ENCODE data around the gene PPP3R1.

PPP3R1 gene

DNA sequence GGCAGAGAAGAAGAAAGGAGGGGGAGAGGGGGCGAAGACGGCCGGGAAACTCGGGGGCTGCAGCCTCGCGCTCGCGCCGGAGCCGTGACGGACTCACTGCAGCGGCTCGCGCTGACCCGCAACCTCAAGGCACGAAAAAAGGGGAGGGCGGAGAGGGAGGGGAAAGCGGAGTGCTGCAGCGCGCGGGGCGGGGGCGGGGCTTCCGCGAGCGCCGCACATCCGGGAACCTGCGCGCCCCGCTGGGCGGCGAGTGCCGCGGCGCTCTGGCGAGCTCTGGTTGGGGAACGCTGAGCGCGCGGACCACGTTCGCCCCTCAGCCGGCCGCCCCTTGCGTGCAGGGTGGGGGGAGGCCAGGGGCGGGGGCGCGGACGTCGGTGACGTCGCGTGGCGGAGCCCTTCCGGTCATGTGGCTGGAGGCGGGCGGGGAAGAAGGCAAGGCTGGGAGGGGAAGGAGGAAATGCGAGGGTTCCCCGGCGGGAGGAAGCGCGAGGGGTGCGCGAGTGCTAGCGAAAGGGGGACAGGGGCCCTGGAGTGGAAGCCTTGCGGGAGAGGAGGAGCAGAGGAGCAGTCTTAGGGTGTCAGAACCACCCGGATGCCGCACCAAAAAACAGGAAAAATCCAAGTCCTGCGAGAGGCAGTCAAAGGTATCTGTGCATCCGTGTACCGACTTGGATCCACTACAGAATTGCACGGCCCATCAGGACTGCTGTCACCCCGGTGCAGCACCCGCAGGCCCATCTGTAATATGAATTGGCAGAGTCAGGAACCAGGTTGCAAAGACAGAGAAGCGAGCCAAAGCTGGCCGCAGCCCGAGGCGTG, at the start of gene PPP3R1:
Gene PPP3R1, minus strand, starts transcription at position 133 of the 819 bp plus-strand sequence. CDS start 405 bp downstream, outside the sequence.
- DNase-seq = peak; percentile 98

GRCh38 chr2:68295516-68295915, 43.2 kb upstream of the PPP3R1 start:
- DNase-seq = no peak

GRCh38 chr2:68294913-68295312, 42.6 kb upstream of the PPP3R1 start:
- DNase-seq = no peak

GRCh38 chr2:68294187-68294586, 41.9 kb upstream of the PPP3R1 start:
- DNase-seq = no peak

DNA sequence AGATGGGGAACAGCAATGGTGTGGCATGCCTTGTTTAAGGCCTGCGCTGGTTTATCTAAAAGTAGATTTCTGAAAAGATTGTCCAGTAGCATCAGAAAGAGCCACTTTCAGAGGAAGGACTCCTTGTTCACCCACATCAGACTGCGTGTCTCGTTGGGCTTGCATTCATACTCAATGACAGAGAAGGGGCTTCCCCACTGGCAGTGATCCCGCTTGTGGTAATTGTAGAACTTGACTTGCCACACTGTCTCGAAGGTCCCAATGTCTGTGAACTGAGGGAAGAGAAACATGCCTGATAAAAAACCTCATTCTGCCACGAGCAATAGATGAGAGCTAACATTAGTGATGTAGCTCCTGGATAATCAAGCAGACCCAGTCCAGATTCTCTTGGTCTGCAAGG, 41.4 kb upstream of the PPP3R1 start:
- DNase-seq = no peak

GRCh38 chr2:68293024-68293423, 40.7 kb upstream of the PPP3R1 start:
- no peak for DNase-seq

- no peak for DNase-seq
These were observed 39.9 kb upstream of the PPP3R1 start for GRCh38 chr2:68292108-68292710.

DNA sequence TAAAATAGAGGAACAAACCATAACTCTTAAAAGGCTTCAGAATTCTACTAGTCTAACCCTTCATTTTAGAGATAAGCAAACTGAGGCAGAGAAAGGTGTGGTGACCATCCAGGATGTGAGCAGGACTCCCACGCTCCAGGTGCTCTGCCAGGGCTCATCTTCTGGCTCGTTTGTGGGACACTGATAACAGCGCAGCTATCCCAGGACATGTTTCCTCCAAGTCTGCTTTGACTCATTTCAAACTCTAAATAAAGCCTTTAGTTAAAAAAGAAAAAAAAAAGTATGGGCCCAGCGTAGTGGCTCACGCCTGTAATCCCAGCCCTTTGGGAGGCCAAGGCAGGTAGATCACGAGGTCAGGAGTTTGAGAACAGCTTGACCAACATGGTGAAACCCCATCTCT, 39.0 kb upstream of the PPP3R1 start:
- no peak for DNase-seq

- DNase-seq = no peak
These were observed 38.6 kb upstream of the PPP3R1 start for GRCh38 chr2:68290901-68291300.

DNA sequence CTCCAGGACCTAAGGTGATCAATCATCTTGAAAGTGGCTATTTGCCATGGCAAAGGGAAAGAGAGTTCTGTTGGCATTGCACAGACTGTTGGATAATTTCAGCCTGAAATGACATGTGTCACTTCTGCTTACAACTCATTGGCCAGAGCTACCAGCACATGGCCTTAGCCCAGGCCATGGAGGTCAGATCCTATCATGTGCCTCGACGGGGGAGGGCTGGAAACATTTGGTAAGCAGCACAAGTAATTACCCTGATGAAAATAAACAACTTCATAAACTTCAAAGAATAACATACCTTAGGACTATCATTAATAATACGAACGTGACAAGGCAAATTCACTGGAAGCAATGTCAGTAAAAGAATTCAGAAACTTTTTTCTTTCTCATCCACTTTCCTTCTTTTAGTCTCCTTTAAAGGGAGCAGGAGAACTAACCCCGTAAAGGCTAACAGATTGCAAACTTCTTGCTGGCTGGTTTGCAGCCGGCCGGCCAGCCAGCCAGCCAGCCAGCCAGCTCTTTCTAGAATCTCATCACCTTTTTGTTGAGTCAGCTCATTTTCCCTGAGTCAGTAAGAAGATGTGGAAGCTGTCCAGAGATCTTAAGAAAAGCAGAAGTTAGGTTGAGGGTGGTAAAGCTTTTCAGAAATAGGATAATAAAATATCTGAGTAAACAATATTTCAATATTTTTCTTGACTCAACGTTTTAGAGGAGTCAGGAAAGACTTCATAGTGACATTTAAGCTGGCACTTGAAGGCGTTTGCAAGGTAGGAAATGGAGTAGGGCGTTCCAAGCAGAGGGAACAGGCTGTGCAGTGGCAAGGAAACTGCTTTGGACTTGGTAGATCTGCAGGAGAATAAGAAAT, 35.5 kb upstream of the PPP3R1 start:
- peak; percentile 82 for DNase-seq

GRCh38 chr2:68284896-68285295, 32.6 kb upstream of the PPP3R1 start:
- DNase-seq = peak; percentile 39

GRCh38 chr2:68283419-68283812, 31.1 kb upstream of the PPP3R1 start:
- DNase-seq = no peak

DNA sequence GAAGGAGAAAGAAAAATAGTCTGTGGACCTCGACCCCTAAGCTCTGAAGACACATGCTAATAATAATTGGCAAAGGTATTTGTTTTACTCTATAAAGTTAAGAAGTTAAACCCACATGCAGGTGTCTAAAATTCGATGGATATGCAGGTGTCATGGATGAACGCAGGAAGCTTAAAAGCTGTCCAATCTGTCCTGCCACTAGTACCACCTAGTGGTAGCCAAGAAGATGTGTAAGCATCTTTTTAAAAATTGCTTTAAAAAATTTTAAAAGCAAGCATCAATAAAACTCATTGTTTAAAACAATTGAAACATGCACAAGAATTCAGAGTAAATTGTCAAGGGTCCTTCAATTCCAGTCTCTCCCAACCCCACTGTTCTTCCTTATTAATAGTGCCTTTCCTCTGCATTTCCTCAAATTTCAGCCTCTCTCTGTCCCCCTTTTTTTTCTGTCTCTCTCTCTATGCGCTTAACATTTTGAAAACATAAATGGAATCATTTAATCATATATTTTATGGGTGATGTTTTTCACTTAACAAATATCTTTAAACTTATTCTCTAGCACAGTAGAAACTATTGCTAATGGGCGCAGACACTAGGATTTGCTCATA, 30.6 kb upstream of the PPP3R1 start:
- peak; percentile 25 for DNase-seq

- no peak for DNase-seq
These were observed 28.5 kb upstream of the PPP3R1 start for GRCh38 chr2:68280796-68281195.

DNA sequence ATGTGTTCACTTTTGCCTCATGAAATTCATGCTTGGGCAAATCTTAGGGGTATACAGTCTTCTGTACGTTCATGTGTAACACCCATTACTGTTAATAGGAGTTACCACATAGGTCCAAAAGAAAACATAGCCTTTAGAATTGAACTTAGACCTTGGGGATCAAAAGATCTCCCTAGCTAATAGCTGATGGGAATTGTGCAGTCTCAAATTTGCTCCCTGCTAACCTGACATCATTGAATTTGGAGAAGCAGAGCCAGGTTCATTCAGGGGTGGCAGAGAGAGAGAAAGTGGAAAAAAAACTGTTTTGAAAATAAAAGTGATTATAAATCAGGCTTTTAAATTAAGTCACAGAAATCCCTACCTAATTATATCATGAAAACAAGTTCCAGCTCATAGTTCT, 28.0 kb upstream of the PPP3R1 start:
- DNase-seq = no peak

DNA sequence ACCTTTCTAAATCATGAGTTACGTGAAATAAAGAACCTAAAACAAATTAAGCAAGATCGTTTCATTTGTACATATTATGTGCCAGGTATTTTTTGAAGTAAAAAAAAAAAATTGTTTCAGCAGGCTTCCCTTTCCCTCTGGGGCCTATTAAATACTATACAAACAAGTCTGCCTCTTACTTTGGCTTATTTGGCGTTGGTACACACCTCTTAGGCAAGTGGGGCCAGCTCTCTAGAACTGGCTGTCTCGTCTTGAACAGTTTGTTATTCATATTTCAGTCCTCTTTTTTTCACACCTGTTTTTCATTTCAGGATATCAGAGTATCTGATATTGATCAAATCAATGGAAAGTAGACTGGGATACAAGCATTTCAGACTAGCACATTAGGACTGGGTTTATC, 27.4 kb upstream of the PPP3R1 start:
- no peak for DNase-seq

GRCh38 chr2:68278169-68278568, 25.8 kb upstream of the PPP3R1 start:
- no peak for DNase-seq

DNA sequence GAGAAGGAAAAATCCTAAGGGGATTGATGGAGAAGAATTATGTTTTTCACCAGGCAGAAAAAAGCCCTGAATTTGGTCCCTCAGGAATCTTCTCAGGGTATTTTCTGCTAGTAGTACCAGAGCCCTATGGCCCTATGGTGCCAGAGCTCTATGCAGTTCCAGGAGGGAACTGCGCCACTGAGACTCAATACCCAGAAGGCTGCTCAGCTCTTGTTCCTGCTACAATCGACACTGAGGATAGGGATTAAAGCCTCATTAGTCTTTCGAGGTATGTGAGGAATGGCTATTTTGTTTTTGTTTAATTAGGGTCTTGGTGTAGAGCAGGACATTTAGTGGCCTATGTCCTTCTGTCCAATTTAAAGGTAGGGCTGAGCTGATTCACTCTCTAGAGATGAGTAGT, 21.7 kb upstream of the PPP3R1 start:
- DNase-seq = no peak

GRCh38 chr2:68272246-68272994, 20.1 kb upstream of the PPP3R1 start:
- DNase-seq = peak; percentile 64

GRCh38 chr2:68266655-68267054, 14.3 kb upstream of the PPP3R1 start:
- no peak for DNase-seq

GRCh38 chr2:68263632-68264031, 11.3 kb upstream of the PPP3R1 start:
- no peak for DNase-seq

DNA sequence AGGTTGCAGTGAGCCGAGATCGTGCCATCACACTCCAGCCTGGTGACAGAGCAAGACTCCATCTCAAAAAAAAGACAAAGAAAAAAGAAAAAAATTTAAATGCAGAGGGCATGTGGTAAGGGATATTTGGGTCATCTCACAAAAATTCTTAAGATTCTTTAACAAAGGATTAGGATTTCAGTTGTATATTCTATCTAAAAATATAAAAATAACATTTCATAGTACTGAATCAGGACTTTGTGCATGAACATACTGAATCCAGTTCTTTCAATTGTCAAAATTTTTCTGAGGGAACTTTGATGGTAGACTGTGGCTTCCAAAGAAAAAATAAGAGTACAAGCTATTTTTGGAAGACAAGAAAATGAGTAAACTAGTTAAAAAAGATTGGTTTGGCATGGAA, 6.5 kb upstream of the PPP3R1 start:
- DNase-seq = no peak

DNA sequence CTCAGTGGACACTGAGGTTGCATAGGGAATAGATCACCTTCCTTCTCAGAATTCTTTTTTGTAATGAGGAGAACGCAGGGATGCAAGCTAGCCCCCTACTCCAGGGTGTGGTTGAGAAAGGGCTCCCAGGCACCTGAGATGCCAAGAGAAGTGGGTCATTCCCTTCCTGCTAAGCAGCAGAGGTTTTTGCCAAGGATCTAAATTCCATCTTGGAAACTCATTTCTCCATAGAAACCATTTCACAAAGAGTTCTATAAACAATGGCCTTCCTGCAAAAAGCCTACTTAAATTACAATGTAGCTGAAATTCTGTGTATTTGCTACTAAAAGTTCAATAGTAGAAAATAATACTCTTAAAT, 3.7 kb upstream of the PPP3R1 start:
- no peak for DNase-seq
